Activated CD4-positive, alpha-beta T cell treated with anti-CD3 and anti-CD28 coated beads for 1 hour (primary cell): ENCODE data around the gene RPS6KA4.

Experiments
- DNase-seq: peaks from one replicate; pipeline ENCODE4 v3.0.0-alpha.2; 2020

The RPS6KA4 gene

DNA sequence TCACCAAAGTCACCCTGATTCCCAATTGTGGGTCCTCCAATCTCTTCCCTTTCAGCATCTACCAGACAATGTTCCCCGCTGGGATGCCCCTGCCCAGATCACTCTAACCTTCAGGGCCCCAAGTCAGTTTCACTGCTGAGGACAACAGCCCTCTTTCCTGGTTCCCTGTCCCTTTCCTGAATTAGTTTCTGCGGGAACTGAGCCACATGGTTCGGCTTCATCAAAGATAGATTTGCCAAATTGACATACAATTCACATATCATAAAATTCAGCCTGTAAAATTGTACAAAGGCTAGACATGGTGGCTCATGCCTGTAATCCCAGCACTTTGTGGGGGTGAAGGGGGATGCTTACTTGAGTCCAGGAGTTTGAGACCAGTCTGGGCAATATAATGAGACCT, 31.0 kb upstream of the RPS6KA4 start:
- DNase-seq, result no peak

DNA sequence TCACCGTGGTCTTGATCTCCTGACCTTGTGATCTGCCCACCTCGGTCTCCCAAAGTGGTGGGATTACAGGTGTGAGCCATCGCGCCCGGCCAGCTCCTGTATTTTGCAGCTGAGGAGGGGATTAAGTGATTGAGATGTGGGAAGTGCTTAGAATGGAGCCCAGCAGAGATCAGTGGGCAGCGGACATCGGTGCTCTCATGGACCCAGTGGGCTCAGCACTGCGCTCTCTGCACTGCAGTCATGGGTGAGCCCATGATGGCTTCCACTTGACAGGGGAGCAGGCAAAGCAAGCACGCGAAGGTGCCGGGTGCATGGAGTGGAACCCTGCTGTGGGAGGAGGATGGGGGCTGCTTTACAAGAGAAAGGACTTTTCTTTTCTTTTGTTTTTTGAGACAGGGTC, 28.1 kb upstream of the RPS6KA4 start:
- DNase-seq, result no peak

DNA sequence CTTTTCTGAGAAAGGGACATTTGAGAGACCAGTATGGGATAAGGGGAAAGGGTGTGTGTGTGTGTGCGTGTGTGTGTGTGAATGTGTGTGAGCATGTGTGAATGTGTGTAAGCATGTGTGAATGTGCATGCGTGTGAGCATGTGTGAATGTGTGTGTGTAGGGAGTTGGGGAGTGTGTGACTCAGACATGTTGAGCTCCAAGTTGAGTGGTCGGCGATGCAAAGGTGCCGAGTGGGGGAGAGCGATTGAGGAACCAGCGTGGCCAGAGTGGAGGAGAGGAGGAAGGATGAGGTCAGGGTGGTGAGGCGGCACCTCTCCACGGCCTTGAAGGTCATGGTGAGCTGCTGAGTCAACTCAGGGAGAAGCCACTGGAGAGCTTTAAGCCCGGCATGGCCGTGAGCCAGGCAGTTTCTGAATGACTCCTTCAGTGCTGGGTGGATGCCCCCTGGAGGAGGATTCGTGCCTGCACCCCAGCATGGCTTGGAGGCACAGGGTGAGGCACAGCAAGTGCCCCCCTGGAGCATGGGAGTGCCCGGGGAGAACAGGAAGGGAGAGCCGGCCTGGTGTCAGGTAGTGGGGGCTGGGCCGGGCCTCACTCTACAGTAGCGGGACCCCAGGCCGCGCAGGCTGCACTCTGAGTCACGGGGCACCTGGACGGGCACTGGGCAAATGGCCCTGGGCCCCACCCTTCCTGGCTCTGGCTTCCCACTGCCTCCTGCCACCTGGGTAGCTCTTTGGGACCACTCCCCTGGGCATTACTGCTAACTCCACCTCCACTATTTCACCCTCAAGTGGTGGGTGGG, 27.2 kb upstream of the RPS6KA4 start:
- DNase-seq, result peak; percentile 43

DNA sequence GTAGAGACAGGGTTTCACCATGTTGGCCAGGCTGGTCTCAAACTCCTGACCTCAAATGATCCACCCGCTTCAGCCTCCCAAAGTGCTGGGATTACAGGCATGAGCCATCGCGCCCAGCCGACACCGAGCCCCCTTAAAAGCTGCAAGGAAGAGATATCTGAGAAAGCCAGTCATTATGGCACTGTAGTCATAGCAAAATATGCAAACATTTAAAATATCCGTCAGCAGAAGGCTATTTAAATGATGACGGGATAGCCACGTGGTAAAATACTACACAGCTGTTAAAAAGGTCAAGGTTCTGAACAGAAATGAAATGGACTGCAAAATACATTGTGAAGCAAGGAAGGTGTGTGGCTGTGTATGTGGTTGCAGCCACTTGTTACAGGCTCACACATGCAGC, 25.4 kb upstream of the RPS6KA4 start:
- no peak for DNase-seq

DNA sequence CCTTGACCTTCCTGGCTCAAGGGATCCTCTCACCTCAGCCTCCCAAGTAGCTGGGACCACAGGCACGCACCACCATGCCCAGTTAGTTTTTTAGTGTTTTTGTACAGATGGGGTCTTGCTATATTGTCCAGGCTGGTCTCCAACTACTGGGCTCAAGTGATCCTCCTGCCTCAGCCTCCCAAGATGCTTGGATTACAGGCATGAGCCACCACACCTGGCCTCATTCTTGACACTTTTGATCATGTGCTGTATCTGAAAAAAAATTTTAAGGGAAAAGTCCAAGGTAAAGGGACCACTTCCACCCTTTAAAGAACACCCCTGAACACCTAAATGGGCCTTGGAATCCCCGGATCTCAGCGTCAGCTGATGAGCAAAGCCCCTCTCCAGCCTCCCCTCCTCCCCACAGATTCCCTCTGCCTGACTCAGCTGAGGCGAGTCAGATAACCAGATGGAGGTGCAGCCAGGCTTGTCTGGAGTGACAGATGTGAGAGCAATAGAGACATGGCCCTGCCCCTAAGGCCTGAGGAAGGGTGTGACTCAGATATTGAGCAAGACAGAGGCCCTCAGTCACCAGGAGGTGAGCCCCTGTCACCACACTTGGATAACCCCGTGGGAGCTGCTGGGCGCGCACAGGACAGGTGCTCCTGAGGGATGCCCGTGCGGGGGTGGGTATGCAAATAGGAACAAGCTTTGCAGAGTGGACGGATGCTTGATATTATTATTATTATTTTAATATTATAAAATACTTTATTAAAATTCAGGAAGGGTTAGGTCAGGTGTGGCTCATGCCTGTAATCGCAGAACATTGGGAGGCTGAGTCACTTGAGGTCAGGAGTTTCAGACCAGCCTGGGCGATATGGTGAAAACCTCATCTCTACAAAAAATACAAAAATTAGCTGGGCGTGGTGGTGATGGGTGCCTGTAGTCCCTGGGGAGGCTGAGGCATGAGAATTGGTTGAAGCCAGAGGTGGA, 23.9 kb upstream of the RPS6KA4 start:
- no peak for DNase-seq

DNA sequence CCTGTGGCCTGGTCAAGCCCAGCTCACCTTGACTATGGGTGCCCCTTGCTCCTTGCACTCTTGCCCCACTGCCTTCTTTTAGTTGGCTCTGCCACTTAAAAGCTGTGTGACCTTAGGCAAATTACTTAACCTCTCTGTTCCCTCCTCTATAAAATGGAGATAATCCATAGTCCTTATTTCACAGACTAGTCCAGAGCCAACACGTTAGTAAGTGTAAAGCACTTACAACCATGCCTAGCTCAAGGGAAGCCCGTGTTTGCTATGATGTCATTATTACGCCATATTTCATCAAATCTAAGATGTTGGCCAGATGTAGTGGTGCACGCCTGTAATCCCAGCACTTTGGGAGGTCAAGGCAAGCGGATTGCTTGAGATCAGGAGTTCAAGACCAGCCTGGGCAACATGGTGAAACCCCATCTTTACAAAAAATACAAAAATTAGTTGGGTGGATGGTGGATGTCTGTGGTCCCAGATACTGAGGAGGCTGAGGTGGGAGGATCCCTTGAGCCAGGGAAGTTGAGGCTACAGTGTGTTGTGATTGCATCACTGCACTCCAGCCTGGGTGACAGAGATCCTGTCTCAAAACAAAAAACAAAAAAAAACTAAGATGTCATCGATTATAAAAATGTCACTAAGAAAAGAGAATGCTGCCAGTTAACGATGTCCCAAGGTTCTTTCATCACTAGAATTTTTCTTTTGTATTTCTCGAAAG, 21.3 kb upstream of the RPS6KA4 start:
- no peak for DNase-seq

DNA sequence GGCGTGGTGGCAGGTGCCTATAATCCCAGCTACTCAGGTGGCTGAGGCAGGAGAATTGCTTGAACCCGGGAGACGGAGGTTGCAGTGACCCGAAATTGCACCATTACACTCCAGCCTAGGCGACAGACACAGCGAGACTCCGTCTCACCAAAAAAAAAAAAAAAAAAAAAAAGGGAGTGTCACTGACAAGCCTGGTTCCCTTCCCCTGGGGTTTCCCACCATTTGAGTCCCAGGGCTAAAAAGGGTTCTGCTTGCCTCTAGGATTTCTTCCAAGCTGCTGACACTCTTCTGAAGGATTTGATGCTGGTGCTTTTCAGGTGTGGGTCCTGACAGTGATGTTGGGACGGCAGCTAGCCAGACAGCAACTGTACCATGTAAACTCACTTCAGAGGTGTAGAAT, 20.2 kb upstream of the RPS6KA4 start:
- no peak for DNase-seq

DNA sequence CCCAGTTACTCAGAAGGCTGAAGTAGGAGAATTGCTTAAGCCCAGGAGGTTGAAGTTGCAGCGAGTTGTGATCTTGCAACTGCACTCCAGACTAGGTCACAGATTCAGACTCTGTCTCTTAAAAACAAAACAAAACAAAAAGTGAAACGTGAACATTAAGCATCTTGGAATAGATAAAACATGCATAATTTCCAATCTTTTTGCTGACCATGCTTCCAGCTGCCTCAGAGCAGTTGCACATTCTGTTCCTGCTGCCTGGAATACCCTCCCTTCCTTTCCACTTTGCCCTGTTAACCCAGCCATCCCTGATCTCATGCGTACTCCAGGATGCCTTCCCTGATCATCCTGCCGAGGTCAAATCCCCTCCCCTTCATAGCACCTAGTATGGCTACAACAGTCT, 19.7 kb upstream of the RPS6KA4 start:
- DNase-seq, result no peak

DNA sequence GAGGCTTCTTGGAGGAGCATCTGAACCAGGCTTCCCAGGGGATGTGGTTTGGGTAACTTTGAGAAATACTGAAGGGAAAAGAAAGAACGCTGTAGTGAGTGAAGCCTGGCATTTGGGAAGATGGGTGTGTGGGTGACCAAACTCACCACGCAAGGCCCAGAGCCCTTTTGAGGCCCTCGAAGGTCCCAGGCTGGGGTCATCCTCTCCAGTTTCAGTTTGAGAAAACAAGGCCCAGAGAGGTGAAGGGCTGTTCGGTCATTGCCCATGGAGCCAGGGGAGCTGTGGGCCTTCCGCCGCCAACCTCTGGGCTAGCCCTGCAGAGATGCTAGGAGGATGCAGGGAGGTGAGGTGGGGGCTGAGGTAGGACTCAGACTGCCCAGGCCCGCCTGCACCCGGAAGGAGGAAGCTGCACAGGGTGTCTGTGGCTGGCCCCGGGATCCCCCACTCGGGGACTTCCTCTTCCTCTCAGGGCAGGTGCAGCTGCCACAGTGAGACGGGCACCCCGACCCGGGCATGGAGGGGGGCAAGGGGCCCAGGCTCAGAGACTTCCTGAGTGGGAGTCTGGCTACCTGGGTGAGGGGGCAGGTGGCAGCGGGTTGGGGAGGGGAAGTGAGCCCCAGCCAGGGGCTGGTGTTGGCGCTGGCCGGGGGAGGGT, 19.1 kb upstream of the RPS6KA4 start, which contains the start of gene CCDC88B:
CCDC88B (plus strand) TSS at position 451 of the 655 bp plus-strand sequence; CDS start at position 514, 63 bp downstream.
- peak; percentile 75 for DNase-seq

DNA sequence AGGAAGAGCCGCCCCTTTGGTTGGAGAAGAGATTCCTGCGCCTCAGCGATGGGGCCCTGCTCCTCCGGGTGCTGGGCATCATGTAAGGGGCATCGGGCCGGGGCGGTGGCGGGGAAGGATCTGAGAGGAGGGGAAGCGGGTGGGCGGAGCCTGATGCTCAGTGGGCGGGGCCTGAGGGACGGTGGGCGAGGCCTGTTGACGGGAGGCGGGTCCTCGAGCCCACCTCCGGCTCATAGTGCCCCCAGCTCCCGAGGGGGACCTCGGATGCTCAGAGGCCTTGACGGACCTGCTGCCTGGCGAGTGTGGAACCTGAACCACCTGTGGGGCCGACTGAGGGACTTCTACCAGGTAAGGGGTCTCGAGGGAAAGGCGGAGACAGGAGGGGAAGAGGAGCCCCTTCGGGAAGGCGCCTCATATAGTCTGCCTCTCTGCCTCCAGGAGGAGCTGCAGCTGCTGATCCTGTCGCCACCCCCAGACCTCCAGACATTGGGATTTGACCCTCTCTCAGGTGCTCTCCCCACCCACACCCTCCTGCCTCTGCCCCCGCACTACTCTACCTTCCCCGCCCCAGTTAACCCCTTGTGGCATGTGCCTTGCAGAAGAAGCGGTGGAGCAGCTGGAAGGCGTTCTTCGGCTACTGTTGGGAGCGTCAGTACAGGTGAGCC, 18.2 kb upstream of the RPS6KA4 start:
- DNase-seq, result peak; percentile 64

DNA sequence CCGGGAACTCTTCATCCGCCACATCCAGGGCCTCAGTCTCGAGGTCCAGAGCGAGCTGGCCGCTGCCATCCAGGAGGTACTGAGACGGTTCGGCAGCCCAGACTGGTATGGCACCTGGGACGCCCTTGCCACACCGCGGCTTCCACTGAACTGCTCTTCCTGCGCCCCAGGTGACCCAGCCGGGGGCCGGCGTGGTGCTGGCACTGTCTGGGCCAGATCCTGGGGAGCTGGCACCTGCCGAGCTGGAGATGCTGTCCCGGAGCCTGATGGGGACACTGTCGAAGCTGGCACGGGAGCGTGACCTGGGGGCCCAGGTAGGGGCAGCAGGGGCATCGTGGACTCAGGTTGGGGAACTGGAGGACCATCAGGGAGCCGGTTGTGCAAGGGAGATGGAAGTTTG, 17.5 kb upstream of the RPS6KA4 start:
- DNase-seq, result no peak

DNA sequence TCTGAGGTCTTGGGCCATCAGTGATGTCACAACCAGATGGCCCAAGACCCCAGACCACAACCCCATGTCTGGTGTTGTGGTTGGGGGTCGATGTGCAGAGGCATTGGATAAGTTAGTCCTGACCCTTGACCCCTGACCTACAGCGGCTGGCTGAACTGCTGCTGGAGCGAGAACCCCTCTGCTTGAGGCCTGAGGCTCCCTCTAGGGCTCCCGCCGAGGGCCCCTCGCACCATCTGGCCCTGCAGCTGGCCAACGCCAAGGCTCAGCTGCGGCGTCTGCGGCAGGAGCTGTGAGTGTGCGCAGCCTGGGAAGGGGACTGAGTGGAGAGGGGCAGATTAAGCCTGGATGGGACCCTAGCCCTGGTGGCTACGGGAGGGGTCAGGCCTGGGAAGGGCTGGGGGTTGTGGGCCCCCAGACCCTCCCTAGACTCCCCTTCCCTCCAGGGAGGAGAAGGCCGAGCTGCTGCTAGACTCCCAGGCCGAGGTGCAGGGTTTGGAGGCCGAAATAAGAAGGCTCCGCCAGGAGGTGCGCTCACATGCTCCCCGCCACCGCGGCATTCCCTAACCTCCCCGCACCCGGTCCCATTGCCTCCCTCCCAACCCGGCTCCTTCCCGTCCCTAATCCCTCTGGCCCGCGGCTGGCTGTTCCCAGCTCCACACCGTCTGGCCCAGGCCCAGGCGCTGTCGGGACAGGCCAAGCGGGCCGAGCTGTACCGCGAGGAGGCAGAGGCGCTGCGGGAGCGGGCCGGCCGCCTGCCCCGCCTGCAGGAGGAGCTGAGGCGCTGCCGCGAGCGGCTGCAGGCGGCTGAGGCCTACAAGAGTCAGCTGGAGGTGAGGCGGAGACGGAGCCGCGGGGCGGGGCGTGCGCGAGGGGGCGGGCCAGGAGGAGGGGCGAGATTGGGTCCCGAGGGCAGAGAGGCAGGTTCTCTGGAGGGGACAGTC, 16.8 kb upstream of the RPS6KA4 start:
- peak; percentile 81 for DNase-seq

DNA sequence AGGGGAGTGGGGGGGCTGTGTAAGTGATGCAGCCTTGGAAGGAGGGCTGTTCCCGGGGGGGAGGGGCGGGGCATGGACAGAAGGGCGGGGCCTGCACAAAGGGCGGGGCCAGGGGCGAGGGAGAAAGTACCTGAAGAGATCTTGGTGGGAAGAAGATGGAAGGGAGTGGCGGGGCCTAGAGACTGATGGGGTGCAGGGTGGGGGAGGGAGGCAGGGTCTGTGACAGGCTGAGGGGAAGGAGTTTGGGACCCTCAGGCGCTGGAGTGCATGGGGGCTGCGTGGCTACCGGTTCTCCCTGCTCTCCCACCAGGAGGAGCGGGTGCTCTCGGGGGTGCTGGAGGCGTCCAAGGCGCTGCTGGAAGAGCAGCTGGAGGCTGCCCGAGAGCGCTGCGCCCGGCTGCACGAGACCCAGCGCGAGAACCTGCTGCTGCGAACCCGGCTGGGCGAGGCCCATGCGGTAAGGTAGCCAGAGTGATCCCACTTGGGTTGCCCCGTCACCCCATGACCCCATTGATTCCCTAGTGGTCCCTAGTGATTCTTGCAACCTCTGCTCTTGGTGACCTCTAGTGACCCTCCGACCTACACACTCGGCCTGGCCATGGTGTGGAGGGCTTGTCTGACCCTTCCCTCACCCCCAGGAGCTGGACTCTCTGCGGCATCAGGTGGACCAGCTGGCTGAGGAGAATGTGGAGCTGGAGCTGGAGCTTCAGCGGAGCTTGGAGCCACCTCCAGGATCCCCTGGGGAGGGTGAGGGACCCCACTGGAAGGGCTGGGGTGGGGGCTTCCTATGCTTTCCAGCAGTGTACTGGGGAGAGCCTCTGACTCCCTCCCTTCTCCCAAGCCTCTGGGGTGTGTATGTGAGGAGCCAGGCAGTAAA, 15.9 kb upstream of the RPS6KA4 start:
- no peak for DNase-seq

DNA sequence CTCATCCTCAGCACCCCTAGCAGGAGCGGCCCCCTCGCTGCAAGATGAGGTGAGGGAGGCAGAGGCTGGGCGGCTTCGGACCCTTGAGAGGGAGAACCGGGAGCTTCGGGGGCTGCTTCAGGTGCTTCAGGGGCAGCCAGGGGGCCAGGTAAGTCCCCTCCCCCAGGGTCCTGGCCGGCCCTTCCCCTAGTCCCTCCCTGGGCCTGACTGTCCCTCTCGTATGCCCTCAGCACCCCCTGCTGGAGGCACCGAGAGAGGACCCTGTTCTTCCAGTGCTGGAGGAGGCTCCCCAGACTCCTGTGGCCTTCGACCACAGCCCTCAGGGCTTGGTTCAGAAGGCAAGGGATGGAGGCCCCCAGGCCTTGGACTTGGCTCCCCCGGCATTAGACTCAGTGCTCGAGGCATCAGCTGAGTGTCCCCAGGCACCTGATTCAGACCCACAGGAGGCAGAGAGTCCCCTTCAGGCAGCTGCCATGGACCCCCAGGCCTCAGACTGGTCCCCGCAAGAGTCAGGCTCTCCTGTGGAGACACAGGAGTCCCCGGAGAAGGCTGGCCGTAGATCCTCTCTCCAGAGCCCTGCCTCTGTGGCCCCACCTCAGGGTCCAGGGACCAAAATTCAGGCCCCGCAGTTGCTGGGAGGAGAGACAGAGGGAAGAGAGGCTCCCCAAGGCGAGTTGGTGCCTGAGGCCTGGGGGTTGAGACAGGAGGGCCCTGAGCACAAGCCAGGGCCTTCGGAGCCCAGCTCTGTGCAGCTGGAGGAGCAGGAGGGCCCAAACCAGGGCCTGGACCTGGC, 15.0 kb upstream of the RPS6KA4 start:
- DNase-seq, result no peak

DNA sequence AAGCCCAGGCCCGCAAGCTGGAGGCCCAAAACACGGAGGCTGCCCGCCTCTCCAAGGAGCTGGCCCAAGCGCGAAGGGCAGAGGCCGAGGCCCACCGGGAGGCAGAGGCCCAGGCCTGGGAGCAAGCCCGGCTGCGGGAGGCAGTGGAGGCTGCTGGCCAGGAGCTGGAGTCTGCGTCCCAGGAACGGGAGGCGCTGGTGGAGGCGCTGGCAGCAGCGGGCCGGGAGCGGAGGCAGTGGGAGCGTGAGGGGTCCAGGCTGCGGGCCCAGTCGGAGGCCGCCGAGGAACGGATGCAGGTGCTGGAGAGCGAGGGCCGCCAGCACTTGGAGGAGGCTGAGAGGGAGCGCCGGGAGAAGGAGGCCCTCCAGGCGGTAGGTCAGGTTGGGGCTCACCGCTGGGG, 14.2 kb upstream of the RPS6KA4 start:
- no peak for DNase-seq

DNA sequence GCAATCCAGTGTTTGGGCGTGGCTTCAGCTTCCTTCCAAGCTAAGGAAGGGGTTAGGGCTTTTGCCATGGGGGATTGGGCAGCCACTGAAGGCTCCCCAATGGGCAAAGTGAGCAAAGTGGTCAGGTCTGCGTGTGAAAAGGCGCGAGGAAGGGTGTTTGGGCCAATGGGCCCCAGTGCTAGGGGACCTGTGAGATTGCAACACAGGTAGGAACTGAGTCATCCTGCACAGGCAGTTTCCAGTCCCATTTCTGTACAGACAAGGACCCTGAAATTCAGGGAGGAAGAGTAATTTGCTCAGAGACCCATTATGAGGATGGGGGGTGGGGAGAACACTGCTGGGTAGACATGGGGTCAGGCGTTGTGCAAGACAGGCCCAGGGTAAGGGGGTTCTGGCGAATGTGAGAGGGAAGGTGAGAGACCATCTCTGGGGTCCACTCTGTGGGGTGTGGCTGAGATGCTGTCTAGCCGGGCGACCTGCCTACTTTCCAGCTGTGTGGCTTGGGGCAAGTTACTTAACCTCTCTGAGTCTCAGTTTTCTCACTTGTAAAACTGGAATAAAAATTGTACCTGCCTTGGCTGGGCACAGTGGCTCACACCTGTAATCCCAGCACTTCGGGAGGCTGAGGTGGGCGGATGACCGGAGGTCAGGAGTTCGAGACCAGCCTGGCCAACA, 11.6 kb upstream of the RPS6KA4 start:
- DNase-seq, result no peak

DNA sequence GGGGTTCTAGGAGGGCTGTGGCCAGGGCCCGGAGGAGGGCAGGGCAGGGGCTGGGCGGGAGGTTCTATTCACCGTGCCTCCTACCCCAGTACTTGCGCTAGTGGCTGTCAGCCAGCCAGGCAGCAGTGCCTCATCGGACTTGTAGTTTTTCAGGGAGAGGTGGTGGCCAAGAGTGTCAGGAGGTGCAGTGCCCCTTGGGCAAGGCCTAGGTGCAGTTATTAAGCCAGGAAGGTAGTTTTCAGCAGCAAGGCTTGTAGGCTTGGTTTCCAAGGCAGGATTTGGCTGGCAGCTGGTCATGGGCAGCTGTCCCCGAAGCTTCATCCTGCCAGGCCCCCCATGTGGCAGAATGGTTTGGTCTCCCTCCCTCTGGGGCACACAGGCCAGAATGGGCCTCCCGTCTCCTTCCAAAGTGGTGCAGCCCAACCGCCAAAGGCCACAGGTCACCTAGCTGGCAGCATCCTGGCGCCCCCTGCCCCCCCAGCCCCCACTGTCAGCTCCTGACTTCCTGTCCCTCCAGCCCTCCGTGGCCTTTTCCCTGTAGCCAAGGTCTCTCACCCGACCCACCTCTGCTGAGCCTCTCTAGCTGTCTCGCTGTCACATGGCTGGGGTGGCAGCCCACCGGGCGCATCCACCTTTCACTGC, 10.5 kb upstream of the RPS6KA4 start:
- no peak for DNase-seq

DNA sequence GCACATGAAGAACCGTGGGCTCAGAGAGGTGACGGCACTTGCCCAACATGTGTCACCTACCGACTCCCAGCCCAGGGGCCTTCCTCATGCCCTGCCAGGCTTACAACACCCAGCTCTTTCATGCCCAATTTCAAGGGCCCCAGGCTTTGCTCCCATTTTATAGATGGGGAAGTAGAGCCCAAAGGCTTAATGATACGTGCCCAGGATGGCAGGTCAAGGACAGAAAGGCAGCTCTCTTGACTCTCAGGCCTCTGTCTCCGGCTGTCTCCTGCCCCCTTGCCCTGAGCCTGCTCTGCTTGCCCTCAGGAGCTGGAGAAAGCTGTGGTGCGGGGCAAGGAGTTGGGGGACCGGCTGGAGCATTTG, 10.0 kb upstream of the RPS6KA4 start:
- no peak for DNase-seq
